Fibroblast of pulmonary artery (primary cell): ENCODE results near the gene TBC1D3C.
"Not testable (repeated sequence)": the region's sequence is repeated elsewhere in the genome, so short reads cannot be mapped to it uniquely, and the experiment has no call there.

Experiments
- DNase-seq: peaks from one replicate; pipeline ENCODE4 v3.0.0-alpha.2; 2010; ENCODE audit warnings: low read depth
- H3K4me3 ChIP-seq: replicated peaks from 2 replicates; pipeline ENCODE4 v1.5.1; 2011; ENCODE audit warnings: low read depth, mild to moderate bottlenecking, control low read depth, low read length, moderate library complexity

TBC1D3C gene

GRCh38 chr17:38068534-38068933, at the start of gene TBC1D3C:
TBC1D3C (minus strand) TSS chr17:38068634; CDS start chr17:38067066, 1,568 bp downstream.
- not testable (repeated sequence) for H3K4me3 ChIP-seq, DNase-seq

- DNase-seq, H3K4me3 ChIP-seq: not testable (repeated sequence)
Observed at GRCh38 chr17:38099262-38099661, 30.8 kb upstream of the TBC1D3C start.

GRCh38 chr17:38094059-38094694, 25.7 kb upstream of the TBC1D3C start:
- DNase-seq, H3K4me3 ChIP-seq: not testable (repeated sequence)

- not testable (repeated sequence) for DNase-seq, H3K4me3 ChIP-seq
Observed at GRCh38 chr17:38088120-38088519, 19.7 kb upstream of the TBC1D3C start.

GRCh38 chr17:38087344-38087743, 18.9 kb upstream of the TBC1D3C start:
- H3K4me3 ChIP-seq, DNase-seq: not testable (repeated sequence)
